GM19395 (cell line): ENCODE data around the gene TXK.
"Not testable (repeated sequence)": the region's sequence is repeated elsewhere in the genome, so short reads cannot be mapped to it uniquely, and the experiment has no call there.

ENCODE experiments used
- ATAC-seq: cut with Tn5 transposase; IDR thresholded peaks from one replicate; pipeline ENCODE4 v1.9.1; 2021; ENCODE audit warnings: mild to moderate bottlenecking, moderate library complexity; ENCODE audit not compliant: unreplicated experiment

The TXK gene

DNA sequence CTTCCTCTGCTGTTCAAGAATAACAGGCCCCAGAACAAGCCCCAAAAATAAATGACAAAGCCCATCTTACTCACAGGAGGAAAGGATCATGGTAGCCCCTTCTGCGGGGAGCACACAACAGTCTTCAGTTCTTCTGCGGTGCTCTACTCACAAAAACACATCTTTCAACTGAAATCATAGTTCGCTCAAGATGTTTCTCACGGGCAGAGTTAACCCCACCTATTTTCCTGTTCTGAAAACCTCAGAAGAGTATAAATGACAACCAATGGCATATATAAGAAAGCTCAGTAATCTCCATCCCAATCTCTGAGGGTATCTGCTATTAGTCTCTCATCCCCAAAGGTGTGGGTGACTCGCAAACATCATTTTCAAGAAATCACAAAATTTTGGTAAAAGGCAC, at the start of gene TXK:
TXK (minus strand) TSS at position 170 of the 400 bp plus-strand sequence; CDS start at position 90, 80 bp downstream.
- no peak for ATAC-seq

DNA sequence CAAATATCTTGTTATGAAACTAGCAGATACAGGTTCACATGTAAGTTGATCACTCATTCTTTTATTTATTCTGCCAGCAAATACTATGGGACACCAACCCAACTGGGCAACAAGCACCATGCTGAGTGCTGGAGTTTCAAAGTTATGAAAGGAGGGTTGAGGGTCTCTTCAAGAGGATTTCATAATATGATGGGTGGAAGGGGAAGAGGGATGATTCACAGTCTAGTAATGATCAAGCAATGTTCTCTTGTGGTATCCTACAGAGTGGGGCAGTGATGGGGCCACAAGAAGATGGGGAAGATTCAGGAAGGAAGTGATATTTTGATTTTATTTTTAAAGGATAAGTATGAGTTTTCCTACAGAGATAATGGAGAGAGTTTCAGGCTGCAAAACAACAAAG, 46.2 kb upstream of the TXK start:
- no peak for ATAC-seq

GRCh38 chr4:48178931-48179330, 44.9 kb upstream of the TXK start:
- ATAC-seq: no peak

GRCh38 chr4:48175806-48176205, 41.8 kb upstream of the TXK start:
- no peak for ATAC-seq

- no peak for ATAC-seq
Measured at GRCh38 chr4:48175328-48175727, 41.3 kb upstream of the TXK start.

DNA sequence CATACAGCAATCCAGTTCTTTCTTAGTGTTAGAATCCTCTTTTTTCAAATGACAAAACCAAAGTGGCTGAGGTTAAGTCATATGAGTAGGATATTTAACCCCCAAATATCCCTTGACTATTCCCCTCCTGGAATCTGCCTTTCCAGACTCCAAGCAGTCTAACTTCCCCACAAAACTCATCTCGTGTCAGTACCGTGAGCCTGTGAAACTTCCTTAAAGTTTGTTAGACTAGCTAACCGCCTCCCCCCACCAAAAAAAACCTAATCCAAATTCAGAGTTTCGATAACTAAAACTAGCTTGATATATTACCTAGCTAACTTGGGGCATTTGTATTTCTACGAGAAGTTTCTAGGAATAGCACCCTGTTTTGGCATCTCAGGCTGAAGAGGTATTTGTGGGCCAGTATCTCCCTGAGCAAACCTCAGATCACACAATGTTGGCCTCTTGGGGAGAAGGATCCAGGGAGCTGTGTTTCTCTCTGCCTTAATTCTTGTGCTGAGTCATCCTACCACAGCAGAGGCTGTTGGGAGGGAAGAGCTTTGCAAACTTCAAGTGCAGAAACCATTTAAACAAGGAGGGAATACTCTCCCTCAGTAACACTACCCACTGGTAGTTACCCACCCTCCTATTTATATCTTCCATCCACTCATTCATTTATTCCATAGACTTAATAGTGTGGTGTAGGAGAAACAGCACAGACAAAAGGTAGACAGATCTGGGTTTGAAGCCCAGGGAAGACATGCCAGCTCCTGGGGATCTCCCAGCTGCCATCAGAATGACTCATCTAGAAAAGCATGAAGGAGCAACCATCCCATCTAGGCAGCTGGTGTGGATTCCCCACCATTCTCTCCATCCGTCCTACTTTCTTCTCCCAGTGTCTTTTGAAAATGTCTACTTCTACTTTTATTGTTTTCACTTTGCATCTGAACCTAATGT, 39.3 kb upstream of the TXK start:
- peak; percentile 61 for ATAC-seq

GRCh38 chr4:48172651-48173050, 38.6 kb upstream of the TXK start:
- ATAC-seq: no peak

GRCh38 chr4:48169636-48170035, 35.6 kb upstream of the TXK start:
- no peak for ATAC-seq

- no peak for ATAC-seq
Measured at GRCh38 chr4:48167538-48168263, 33.7 kb upstream of the TXK start.

- not testable (repeated sequence) for ATAC-seq
Measured at GRCh38 chr4:48164561-48164960, 30.5 kb upstream of the TXK start.

- no peak for ATAC-seq
Measured at GRCh38 chr4:48163746-48164145, 29.7 kb upstream of the TXK start.

- ATAC-seq: no peak
Measured at GRCh38 chr4:48162162-48162561, 28.1 kb upstream of the TXK start.

DNA sequence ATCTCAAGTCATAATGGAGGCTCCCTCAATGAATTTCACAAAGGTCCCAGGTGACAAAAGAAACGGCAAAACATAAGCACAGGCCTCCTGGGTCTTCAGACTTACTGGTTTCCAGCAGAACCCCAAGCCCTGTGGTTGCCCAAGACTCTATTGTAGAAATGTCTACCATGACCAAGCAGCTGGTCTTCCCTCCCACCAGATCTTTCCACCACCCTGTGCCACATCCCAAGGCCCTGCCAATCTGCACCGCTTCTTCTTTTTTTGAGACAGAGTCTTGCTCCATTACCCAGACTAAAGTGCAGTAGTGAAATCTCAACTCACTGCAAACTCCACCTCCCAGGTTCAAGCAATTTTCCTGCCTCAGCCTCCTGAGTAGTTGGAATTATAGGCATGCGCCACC, 23.2 kb upstream of the TXK start:
- no peak for ATAC-seq

DNA sequence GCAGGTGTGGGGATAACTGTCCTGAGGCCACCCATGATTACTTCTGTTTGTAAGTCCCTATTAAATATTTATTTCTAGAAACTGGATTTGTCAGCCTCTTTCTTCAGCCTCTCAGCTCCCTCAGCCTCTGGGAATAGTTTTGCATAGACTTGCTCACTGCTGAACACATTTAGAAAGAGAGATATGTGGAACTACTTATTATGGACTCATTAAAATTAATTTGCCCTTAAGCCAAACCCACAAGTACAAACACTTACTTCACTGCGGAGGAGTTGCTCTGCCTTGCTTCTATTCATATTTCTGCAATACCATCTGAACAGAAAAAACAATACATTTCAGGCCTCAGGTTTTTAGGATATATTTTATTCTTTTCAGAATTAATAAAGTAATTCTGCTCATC, 22.4 kb upstream of the TXK start:
- ATAC-seq: no peak

- ATAC-seq: peak; percentile 53
Measured at GRCh38 chr4:48153791-48154550, 19.9 kb upstream of the TXK start.

DNA sequence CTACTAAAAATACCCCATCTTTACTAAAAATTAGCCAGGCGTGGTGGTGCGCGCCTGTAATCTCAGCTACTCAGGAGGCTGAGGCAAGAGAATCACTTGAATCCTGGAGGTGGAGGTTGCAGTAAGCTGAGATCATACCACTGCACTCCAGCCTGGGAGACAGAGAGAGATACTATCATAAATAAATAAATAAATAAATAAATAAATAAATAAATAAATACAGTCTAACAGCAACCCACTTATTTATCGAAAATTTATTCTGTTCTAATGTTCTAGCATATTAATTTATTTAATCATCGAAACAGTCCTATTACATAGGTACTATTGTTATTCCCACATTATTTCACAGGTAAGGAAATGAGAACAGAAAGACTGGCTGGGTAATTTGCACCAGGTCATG, 18.2 kb upstream of the TXK start:
- ATAC-seq: no peak

GRCh38 chr4:48149827-48150370, 15.8 kb upstream of the TXK start:
- ATAC-seq: no peak

GRCh38 chr4:48147621-48148020, 13.6 kb upstream of the TXK start:
- no peak for ATAC-seq

- ATAC-seq: peak; percentile 46
Measured at GRCh38 chr4:48141048-48141447, 7.0 kb upstream of the TXK start.

GRCh38 chr4:48139691-48140090, 5.6 kb upstream of the TXK start:
- no peak for ATAC-seq

DNA sequence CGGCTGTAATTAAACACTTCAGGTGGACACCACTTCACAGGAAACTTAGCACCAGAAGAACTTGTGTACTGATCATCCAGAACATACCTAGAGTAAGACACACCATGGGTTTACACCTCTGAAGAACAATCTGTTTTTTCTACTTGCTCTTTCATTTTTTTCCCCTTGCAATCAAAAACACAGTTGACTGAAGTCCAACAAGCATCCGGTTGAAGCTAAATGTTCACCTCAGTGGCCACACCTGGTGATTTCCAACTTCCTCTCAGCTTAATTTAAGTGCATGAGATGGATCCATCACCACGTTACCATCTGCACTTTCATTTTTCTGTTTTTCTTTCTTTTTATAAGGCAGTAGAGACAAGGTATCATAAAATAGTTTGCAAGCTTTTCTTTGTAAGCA, 4.9 kb upstream of the TXK start:
- peak; percentile 90 for ATAC-seq
